Sciatic nerve (tissue), 2 donors: ENCODE data around the gene HNRNPAB. TPM values are rescaled to one million over a fixed set of nuclear protein-coding genes. Genes with fewer than 3 reads are reported as not detected.
A peak's percentile ranks its signal among the peaks of the same experiment; 100 is the strongest.
"Not testable (repeated sequence)": the region's sequence is repeated elsewhere in the genome, so short reads cannot be mapped to it uniquely, and the experiment has no call there.

Experiments used
- ATAC-seq: fragments of 200-7000 bp; cut with Tn5 transposase; one replicate; pipeline ENCODE4 v1.9.1; 2020; ENCODE audit warnings: mild to moderate bottlenecking, moderate library complexity
- DNase-seq: peaks from one replicate; pipeline ENCODE4 v3.0.0-alpha.2; 2020; ENCODE audit warnings: low spot score
- intact Hi-C: fragments of 100-400 bp; cut with DNase I; formaldehyde crosslinking; loops from one replicate; pipeline ENCODE4 v1.14.2; 2022
- total RNA-seq: library from RNA; stranded (reverse); fragmentation: NEBNext Ultra II Directional; extraction: Animal tissue kit (Norgen Biotek cat#: 25700); gene quantifications from one replicate; pipeline ENCODE4 v1.2.1, GENCODE V29; 2021
- donor health status: DM: no; HTN: no; CAD: no.
- donor health status: DM: no; HTN: no; CAD: no.

Gene HNRNPAB
- total RNA-seq, 1 donor from 2014 or later, result 88.0 TPM

- DNase-seq, result no peak
- ATAC-seq, result peak; percentile 9
- intact Hi-C loops, result no loop called here
These were observed 19.5 kb downstream of the HNRNPAB start for GRCh38 chr5:178223828-178224335.

- ATAC-seq (no peak), DNase-seq (no peak)
- intact Hi-C loops, result no loop called here
These were observed 20.1 kb downstream of the HNRNPAB start for GRCh38 chr5:178224403-178224802.

- DNase-seq (no peak), ATAC-seq (no peak)
- intact Hi-C loops, result no loop called here
These were observed 20.8 kb downstream of the HNRNPAB start for GRCh38 chr5:178225174-178225573.

- intact Hi-C loops, result no loop called here
These were observed 22.9 kb downstream of the HNRNPAB start for GRCh38 chr5:178227138-178227659.

GRCh38 chr5:178227929-178228328 lies 23.6 kb downstream of the HNRNPAB start:
- ATAC-seq (no peak), DNase-seq (no peak)
- intact Hi-C loops, result loop anchor here (1.0 kb wide), 1 partner anchor 35 kb away; no protein-coding TSS in a partner anchor

More at GRCh38 chr5:178227138-178227659, 22.9 kb downstream of the HNRNPAB start:
- DNase-seq, result no peak
- no peak for ATAC-seq

- DNase-seq, result no peak
- intact Hi-C loops, result loop anchor here (1.0 kb wide), 1 partner anchor 35 kb away; no protein-coding TSS in a partner anchor
- no peak for ATAC-seq
These were observed 24.3 kb downstream of the HNRNPAB start for GRCh38 chr5:178228609-178229008.

GRCh38 chr5:178229111-178229510 lies 24.8 kb downstream of the HNRNPAB start:
- DNase-seq, ATAC-seq, intact Hi-C loops: not testable (repeated sequence)

- DNase-seq, result no peak
- no peak for ATAC-seq
- intact Hi-C loops, result no loop called here
These were observed 25.5 kb downstream of the HNRNPAB start for GRCh38 chr5:178229861-178230260.

GRCh38 chr5:178230879-178231538 lies 26.7 kb downstream of the HNRNPAB start:
- intact Hi-C loops, result no loop called here
- DNase-seq, result no peak
- peak; percentile 43 for ATAC-seq

GRCh38 chr5:178231539-178232123 lies 27.3 kb downstream of the HNRNPAB start:
- DNase-seq (no peak), ATAC-seq (peak; percentile 2)
- intact Hi-C loops, result no loop called here

- intact Hi-C loops, result no loop called here
- DNase-seq (peak; percentile 81), ATAC-seq (peak; percentile 71)
These were observed 28.0 kb downstream of the HNRNPAB start, which contains the start of gene PHYKPL for GRCh38 chr5:178232124-178232919. Gene PHYKPL (minus strand): TSS chr5:178232802. CDS start chr5:178232550, 252 bp downstream.

GRCh38 chr5:178232920-178233429 lies 28.6 kb downstream of the HNRNPAB start:
- no peak for ATAC-seq
- DNase-seq, result no peak
- intact Hi-C loops, result no loop called here

GRCh38 chr5:178234121-178234749 lies 29.9 kb downstream of the HNRNPAB start:
- no peak for DNase-seq
- no peak for ATAC-seq
- intact Hi-C loops, result no loop called here

GRCh38 chr5:178234750-178235587 lies 30.6 kb downstream of the HNRNPAB start:
- ATAC-seq, result no peak
- intact Hi-C loops, result no loop called here

GRCh38 chr5:178235588-178235974 lies 31.2 kb downstream of the HNRNPAB start:
- DNase-seq (no peak), ATAC-seq (no peak)
- intact Hi-C loops, result no loop called here

More at GRCh38 chr5:178234750-178235587, 30.6 kb downstream of the HNRNPAB start:
- DNase-seq, result peak; percentile 85

- intact Hi-C loops, result no loop called here
- DNase-seq (no peak), ATAC-seq (no peak)
These were observed 31.8 kb downstream of the HNRNPAB start for GRCh38 chr5:178236126-178236525.

GRCh38 chr5:178236679-178237078 lies 32.3 kb downstream of the HNRNPAB start:
- DNase-seq (no peak), ATAC-seq (peak; percentile 16)
- intact Hi-C loops, result no loop called here
